ENCODE measurements around the gene KCNK15.
"Not testable (repeated sequence)": the region's sequence is repeated elsewhere in the genome, so short reads cannot be mapped to it uniquely, and the experiment has no call there.

KCNK15 gene

DNA sequence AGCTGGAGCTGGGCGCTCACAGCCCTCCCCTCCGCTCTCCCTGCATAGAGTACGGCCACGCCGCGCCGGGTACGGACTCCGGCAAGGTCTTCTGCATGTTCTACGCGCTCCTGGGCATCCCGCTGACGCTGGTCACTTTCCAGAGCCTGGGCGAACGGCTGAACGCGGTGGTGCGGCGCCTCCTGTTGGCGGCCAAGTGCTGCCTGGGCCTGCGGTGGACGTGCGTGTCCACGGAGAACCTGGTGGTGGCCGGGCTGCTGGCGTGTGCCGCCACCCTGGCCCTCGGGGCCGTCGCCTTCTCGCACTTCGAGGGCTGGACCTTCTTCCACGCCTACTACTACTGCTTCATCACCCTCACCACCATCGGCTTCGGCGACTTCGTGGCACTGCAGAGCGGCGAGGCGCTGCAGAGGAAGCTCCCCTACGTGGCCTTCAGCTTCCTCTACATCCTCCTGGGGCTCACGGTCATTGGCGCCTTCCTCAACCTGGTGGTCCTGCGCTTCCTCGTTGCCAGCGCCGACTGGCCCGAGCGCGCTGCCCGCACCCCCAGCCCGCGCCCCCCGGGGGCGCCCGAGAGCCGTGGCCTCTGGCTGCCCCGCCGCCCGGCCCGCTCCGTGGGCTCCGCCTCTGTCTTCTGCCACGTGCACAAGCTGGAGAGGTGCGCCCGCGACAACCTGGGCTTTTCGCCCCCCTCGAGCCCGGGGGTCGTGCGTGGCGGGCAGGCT lies 4.6 kb downstream of the KCNK15 start:
- no peak overlapping the region for H3K4me3 ChIP-seq (ENCODE audit: low read length)
- TF ChIP-seq ZNF274 (IDR thresholded peaks at IDR 0.05; ENCODE audit: low read depth, low read length): no peak

DNA sequence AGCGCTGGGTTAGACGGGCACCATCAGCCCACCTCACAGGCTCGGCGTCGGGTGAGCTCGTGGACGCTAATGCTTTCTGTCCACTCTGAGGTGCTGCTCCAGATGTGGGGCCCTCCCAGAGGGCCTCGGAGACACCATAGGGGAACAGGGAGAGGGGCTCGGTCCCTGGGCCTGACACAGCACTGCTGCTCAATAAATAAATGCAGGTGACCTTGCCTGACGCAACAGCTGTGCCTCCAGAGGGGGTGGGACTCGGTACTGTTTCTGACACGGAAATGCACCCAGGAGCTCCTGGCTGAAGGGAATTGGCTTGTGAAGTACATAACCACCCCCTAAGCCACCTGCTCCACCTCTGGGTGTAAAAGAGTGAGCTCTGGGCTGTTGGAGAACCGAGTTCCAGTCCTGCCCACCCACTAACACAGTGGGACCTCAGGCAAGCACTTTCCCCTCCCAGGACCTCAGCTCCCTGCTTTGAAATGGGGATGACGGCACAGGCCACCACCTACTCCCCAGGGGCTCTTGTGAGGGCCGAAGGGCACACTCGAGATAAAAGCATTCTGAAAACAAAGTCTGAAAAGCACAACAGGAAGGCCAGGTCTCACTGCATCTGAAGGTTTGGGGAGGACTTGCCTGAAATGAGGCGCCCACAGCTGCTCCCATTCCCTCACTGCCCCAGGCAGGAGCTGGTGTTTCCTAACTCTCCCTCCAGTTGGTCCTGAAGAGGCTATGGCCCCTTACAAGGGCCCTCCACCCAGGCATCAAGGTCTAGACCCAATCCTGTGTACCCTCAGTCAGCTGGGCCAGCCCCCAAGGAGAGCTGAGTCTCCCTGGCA lies 6.7 kb downstream of the KCNK15 start:
- TF ChIP-seq ZNF274 (IDR thresholded peaks at IDR 0.05; ENCODE audit: low read depth, low read length): no peak
- no peak overlapping the region for H3K4me3 ChIP-seq (ENCODE audit: low read length)

DNA sequence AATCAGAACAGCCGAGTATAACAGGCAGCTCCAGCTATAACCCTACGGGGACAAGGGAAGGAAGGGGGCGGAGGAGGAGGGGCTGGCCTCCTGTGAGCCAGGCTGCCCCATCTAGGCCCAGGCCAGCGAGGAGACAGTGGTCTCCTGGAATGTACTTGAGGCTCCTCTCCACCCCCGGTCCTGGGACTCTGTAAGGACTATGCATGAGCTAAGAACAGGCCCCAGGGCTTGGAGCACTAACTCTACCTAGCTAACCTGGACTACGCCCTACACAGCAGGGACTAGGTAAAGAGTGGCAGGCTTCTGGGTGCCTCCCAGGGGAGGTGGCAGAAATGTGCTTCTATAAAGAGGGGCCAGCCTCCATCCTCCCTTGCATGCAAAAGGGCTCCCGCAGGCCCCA lies 8.9 kb downstream of the KCNK15 start:
- no peak overlapping the region for H3K4me3 ChIP-seq (ENCODE audit: low read length)
- TF ChIP-seq ZNF274 (IDR thresholded peaks at IDR 0.05; ENCODE audit: low read depth, low read length): no peak

DNA sequence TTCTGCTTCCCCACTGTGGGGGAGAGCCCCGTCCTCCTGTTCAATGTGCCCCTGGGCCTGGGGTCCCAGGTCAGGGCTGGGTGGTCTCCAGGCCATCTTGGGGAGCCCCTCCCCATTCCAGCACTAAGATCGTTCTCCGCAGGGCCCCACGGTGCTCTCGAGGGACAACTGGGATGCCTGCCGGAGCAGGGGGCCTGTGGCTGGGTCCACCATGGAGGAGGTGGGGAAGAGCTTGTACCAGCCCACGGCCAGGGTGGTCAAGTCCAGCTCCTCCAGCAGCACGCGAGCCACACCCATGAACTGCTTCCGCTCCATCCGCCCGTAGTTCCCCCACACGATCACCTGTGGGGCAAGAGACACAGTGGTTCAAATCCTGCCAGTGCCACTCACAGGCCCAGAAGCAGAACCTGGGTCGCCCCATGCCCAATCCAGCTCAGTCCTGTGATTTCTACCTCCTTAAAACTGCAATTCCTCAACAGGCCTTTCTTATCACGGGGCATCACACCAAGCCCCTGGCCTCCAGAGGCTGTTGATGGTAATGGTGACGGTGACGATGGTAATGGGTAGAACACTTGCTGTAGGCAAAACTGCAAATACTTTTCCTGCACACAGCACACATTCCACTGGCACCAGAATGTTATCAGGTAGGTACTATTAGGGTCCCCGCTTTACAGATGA lies 10.5 kb downstream of the KCNK15 start:
- no peak overlapping the region for H3K4me3 ChIP-seq (ENCODE audit: low read length)
- TF ChIP-seq ZNF274 (IDR thresholded peaks at IDR 0.05; ENCODE audit: low read depth, low read length): no peak

DNA sequence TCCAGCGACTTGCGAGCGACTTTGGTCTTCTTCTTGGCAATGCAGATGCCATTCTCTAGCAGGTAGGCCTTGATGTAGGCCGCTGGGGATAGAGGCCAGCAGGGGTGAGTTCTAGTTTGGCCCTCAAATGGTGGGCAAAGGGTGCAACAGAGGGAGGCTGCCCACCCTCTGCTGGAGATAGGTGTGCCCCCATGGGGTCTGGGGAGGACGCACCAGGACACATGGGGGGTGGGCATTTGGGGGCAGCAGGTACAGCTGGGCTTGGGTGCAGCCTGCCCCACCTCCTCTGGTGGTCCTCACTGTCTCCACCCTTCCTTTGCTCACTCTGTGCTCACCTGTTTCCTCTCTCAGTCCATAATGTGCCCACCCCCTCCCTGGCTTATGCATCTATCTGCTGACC lies 11.3 kb downstream of the KCNK15 start:
- no peak for TF ChIP-seq ZNF274 (IDR thresholded peaks at IDR 0.05; ENCODE audit: low read depth, low read length)
- H3K4me3 ChIP-seq (ENCODE audit: low read length): no peak overlapping the region

DNA sequence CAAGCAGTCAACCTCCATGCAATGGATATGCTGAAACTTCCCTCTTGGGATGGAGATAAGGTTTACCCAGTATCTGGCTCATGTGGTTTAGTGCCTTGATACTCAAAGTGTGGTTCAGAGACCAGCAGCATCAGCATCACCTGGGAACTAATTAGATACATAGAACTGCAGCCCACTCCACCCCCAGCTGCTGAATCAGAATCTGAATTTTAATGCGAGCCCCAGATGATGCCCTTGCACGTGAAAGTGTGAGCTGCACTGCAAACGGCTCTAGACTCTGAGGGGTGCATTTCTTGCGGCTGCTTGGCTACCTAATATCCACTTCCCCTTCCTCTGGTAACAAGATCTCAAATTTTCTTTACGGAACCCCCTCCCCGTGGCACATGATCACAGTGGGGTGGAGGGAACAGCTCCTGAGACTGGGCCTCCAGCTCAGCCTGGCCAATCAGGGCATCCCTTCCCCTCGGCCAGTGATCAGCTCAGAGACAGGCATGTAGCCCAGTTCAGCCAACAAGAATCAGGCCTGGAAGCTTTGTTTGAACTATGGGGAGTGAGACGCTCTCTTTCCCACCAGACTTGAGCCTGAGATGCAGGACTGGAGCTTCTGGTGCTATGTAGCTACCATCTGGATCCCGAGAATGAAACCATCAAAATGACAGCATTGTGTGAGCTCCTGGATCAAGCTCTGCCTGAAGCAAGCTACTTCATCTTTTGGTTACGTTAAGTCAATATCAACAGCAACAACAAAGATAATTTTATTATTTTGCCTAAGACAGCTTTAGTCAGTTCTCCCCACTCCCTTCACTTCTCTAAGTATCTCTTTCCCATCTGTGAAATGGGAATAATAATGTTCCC lies 12.8 kb downstream of the KCNK15 start:
- no peak for TF ChIP-seq ZNF274 (IDR thresholded peaks at IDR 0.05; ENCODE audit: low read depth, low read length)
- no peak overlapping the region for H3K4me3 ChIP-seq (ENCODE audit: low read length)

DNA sequence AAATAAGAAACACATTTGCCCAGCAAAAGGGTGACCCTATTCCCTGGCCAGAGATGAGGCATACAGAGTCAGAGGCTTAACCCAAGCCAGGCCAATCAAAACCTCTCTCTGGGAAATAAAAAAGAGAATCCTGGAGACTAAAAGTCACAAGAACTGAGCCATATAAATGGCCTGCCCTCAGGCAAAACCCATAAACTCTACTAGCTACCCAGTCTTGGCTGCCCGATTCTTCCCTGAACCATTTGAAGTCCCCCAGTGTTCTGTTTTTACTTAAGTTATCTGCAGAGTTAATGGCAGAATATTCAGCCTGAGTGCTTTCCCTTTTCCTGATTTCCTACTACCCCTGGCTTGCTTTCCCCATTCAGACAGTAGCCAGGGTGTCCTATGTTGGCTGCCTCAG lies 13.9 kb downstream of the KCNK15 start:
- no peak for TF ChIP-seq ZNF274 (IDR thresholded peaks at IDR 0.05; ENCODE audit: low read depth, low read length)
- no peak overlapping the region for H3K4me3 ChIP-seq (ENCODE audit: low read length)

DNA sequence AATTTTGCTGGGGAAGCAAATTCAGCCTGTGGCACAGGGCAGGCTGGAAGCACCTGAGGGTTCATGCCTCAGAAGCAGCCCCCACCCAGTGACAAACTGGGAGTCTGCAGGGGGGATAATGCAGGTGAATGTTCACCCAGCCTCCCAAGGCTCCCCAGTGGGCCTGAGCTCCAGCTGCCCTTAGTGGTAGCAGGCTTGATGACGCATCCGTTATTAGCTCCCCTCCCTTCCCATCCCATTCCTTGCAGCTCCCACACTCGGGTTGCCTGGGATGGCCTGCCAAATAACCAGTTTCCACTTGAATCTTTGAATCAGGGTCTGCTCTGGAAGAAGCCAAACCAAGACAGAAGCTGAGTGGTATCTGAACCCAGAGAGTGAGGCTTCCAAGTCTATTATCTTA lies 15.8 kb downstream of the KCNK15 start:
- no peak overlapping the region for H3K4me3 ChIP-seq (ENCODE audit: low read length)
- TF ChIP-seq ZNF274 (IDR thresholded peaks at IDR 0.05; ENCODE audit: low read depth, low read length): no peak

DNA sequence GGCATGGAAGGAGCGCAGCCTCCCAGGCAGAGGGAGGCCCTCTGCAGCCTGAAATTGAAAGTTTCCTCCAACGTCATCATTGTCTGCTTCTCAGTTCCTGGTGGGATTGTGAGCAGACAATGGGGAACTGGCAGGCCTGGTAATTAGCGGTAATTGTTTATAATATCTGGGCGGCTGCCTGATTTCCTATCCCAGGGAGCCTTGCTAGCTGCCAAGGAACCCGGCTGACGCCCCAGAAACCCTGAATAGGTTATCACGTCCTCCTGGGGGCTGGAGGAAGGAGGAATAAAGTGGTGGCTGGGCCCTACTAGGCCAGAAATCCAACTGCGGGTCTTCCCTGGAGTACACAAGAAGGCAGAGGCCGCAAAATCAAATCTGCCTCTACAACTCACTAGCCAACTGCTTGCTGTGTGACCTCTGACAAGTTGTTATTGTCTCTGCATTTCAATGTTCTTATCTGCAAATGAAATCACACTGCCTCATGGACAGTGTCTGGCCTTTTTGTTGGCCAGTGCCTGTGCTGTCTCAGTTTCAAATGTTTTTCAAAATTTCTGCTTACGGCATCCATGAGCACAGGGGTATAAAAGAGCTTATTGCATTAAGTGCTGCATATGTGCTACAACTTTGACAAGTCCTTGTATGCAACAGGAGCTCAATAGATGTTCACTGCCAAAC lies 16.9 kb downstream of the KCNK15 start:
- no peak overlapping the region for H3K4me3 ChIP-seq (ENCODE audit: low read length)
- TF ChIP-seq ZNF274 (IDR thresholded peaks at IDR 0.05; ENCODE audit: low read depth, low read length): no peak

DNA sequence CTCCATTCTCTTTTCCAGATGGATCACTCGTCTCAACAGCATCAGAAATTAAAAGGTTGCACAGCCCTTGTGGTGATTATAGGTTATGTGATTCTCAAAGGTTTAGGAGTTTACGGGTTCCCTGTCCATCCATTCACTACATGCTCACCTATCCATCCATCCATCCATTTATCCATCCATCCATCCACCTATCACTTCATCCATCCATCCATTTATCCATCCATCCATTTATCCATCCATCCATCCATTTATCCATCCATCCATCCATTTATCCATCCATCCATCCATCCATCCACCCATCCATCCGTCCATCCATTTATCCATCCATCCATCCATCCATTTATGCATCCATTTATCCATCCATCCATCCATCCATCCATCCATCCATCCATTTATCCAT lies 18.1 kb downstream of the KCNK15 start:
- not testable (repeated sequence) for H3K4me3 ChIP-seq (ENCODE audit: low read length)

DNA sequence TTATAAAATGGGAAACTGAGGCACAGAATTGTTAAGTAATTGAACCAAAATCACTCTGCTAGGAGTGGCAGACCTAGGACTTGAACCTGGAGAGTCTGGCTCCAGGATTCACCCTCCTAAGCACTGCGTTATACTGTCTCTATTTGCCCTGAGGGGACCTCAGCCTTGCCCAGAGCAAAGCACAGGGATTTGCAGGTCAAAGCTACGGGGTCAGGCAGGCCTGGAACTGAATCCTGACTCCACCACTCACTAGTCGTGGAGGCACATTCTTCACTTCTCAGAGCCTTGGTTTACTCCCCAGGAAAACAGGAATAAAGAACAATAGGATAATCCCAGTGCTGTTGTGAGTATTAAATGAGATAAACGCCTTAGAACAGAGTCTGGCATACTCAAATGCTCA lies 19.4 kb downstream of the KCNK15 start:
- no peak overlapping the region for H3K4me3 ChIP-seq (ENCODE audit: low read length)
- no peak for TF ChIP-seq ZNF274 (IDR thresholded peaks at IDR 0.05; ENCODE audit: low read depth, low read length)

DNA sequence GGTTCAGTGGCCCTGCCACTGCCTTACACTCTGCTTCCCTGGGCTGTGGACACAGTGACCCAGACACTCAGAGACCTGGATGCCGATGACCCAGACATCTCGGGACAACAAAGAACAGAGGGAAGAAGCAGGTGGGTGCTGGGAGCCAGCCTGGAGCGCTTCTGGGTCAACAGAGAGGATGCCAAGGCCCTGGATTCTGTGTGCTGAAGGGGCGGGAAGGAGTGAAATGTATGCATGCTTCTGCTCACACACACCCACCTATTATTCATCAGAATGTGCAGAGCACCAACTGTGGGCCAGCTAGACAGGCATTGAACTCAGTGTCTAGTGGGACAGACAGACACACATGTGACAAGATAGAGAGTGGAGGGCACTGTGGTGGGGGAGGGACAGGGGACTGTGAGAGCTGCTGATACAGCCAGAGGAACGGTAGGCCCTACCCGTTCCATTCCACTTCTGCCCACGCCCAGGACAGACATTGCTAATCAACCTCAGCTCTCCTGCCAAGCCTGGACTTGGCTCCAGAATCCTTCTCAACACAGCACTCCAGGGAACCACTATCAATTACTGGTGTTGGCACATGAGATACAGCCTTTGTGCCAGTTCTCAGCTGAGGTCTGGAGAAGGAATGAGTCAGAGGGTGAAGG lies 20.2 kb downstream of the KCNK15 start:
- TF ChIP-seq ZNF274 (IDR thresholded peaks at IDR 0.05; ENCODE audit: low read depth, low read length): no peak
- H3K4me3 ChIP-seq (ENCODE audit: low read length): no peak overlapping the region

DNA sequence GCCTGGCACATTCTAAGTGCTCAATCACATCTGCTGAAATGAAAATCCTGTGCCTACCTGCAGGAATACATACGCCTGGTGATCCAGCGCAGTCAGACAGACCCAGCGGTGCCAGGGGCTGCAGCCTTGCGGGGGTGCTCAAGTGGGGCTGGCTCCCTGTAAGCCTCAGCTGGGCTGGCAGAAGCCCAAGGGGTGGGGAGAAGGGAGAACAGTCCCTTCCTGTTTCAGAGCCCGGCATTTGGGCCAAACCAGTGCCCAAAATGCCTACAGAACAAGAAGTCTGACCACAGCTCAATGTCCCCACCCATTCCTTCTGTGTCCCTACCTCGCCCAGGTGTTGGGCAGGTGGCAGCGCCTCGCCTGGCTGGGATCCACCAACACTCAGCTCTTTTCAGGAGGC lies 22.6 kb downstream of the KCNK15 start:
- TF ChIP-seq ZNF274 (IDR thresholded peaks at IDR 0.05; ENCODE audit: low read depth, low read length): no peak
- H3K4me3 ChIP-seq (ENCODE audit: low read length): no peak overlapping the region

Data from GM08714 (cell line).